ENCODE data around the gene SLC7A5.
"Not testable (repeated sequence)": the region's sequence is repeated elsewhere in the genome, so short reads cannot be mapped to it uniquely, and the experiment has no call there.

SLC7A5 gene

DNA sequence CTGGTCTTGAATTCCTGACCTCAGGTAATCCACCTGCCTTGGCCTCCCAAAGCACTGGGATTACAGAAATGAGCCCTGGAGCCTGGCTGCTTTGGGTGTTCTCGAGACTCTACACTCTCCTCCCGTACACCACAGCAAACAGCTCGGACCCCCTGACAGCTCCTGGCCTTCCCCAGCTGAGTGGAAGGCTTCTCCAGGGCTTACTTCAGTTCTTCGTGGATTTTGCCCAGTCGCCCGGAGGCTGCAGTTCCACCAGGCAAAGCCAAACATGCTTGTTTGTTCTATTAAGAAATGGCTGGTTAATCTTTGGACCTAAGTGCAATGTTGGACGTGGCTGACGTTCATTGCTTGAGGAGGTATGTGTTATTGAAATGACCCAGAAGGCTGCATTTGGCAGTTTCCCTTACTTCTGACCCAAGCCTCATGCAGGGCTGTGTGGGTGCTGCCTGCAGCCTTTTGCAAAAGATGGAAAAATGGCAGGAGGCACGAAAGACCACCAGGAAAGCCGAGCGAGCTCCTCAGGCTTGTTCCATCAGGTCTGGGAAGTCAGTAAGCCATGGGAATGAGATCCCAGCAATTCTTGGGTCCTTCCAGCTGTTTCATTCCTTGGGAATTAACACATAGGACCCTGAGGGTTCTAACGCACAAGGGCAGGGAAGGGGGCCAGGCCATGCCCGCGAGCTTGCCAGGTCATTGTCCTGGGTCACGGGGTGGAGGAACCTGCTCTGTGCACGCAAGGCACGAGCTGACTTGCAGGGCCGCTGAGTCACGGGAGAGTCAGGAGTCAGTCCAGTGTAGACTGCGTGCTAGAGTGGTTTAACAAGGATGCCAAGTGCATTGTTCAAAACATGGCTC, 79.6 kb downstream of the SLC7A5 start:
- FAIRE-seq, result no peak

DNA sequence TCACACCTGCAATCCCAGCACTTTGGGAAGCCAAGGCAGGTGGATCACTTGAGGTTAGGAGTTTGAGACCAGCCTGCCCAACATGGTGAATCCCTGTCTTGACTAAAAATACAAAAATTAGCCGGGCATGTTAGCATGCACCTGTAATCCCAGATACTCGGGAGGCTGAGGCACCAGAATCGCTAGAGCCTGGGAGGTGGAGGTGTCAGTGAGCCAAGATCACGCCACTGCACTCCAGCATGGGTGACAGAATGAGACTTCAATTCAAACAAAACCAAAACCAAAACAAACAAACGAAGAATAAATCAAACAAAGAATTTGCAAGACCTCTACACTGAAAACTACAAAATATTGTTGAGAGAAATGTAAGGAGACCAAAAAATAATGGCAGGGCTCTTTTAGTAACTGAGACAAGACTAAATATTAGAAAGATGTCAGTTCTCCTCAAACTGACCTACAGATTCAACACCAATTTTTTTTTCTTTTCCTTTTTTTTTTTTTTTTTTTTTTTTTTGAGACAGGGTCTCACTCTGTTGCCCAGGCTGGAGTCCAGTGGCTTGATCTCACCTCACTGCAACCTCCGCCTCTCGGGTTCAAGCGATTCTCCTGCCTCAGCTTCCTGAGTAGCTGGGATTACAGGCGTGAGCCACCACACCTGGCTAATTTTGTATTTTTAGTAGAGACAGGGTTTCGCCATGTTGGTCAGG, 80.4 kb downstream of the SLC7A5 start:
- FAIRE-seq, result not testable (repeated sequence)

DNA sequence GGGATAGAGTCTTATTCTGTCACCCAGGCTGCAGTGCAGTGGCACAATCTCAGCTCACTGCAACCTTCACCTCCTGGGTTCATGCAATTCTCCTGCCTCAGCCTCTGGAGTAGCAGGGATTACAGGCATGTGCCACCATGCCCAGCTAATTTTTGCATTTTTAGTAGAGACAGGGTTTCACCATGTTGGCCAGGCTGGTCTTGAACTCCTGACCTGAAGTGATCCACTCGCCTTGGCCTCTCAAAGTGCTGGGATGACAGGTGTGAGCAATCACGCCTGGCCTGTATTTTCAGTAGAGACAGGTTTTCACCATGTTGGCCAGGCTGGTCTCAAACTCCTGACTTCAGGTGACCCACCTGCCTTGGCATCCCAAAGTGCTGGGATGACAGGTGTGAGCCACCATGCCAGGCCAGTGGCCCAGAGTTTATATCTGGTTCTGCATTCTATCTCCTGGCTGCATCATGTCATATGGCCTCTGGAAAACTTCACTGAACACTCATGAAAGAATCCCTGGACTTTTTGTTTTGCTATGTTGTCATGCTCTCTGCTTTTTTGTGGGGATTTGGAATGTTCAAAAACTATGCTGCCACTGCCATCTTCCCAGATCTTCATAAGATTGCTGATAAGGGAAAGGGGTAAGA, 81.7 kb downstream of the SLC7A5 start:
- FAIRE-seq, result not testable (repeated sequence)

DNA sequence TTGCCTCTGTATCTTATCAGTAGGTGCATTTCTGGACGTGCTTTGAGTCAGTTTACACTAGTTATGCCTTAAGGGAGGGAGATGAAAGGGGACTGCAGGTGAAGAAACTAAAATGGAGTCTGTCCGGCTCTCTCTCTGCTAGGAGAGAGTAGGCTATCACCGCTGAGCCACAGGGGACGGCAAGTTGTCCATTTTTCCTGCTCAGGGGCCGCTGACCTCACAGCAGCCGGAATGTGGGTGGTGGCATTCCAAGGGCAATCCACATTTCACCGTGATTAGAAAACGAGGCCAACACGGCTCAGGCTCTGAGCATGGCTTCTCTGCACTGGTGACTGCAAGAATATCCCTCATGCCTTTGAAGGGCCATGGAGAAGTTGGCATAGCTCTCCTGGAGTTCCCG, 84.5 kb downstream of the SLC7A5 start:
- no peak for FAIRE-seq

DNA sequence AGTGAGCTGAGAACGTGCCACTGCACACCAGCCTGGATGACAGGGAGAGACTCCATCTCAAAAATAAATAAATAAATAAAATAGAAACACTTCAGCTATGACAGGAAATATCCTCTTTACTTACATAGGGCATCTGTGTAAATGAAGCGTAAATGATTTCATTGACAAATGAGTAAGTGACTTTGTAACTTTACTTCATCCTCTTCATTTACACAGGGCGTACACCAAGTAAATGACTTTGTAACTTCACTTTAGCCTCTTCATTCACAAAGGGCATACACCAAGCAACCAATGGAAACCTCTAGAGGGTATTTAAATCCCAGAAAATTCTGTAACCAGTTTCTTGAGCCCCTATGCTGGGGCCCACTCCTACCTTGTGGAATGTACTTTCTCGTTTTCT, 87.3 kb downstream of the SLC7A5 start:
- FAIRE-seq, result no peak

DNA sequence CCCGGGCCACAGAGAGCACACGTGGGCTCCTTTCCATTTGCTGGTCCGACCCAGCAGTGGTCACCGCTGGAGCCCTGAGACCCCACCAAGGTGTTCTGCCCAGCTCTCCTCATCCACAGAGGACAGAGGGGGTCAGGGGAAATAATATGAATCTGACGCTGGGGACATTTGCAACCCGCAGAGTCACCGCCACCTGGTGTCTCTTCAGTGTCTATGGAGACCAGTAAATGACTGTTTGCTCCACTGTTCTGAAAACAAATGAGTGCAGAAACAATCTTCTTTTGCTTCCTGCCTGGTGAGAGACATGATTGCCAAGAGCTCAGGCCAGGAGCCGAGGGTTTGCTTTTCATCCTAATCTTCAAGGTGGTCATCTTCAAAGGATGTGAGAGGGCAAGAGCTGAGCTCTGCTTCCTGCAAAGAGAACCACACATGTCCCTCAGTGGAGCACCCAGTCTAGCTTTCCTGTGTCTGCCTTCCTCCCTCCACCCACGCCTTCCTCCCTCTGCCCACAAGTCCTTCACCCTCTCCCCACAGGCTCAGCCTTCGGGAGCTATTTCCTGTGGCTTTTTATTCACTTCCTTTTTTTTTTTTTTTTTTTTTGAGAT, 88.8 kb downstream of the SLC7A5 start:
- no peak for FAIRE-seq
